ENCODE data around the gene MYH14.

DNA sequence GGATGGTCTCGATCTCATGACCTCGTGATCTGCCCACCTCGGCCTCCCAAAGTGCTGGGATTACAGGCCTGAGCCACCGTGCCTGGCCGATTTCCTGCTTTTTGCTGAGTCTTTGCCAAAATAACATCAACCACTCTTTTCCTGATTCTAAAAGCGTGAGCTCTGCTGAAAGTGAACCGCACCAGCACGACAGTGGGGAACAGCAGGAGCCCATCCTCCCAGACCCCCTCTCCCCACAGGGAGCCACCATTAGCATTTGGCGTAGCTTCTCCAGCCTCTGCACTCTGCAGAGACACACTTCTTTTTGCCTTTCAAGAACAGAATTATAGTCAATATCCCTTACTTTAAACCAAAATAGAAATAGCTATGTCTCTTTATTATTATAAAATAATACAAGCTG lies 41.3 kb downstream of the MYH14 start:
- TF ChIP-seq, protein P1, sequence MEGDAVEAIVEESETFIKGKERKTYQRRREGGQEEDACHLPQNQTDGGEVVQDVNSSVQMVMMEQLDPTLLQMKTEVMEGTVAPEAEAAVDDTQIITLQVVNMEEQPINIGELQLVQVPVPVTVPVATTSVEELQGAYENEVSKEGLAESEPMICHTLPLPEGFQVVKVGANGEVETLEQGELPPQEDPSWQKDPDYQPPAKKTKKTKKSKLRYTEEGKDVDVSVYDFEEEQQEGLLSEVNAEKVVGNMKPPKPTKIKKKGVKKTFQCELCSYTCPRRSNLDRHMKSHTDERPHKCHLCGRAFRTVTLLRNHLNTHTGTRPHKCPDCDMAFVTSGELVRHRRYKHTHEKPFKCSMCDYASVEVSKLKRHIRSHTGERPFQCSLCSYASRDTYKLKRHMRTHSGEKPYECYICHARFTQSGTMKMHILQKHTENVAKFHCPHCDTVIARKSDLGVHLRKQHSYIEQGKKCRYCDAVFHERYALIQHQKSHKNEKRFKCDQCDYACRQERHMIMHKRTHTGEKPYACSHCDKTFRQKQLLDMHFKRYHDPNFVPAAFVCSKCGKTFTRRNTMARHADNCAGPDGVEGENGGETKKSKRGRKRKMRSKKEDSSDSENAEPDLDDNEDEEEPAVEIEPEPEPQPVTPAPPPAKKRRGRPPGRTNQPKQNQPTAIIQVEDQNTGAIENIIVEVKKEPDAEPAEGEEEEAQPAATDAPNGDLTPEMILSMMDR (IDR thresholded peaks at IDR 0.05), result no peak
- no peak for TF ChIP-seq POLR2A (IDR thresholded peaks at IDR 0.05)
